H1 (cell line): Measurements from ENCODE around the gene CIITA. TPM values are rescaled to one million over a fixed set of nuclear protein-coding genes. Genes with fewer than 3 reads are reported as not detected.

Experiments used
- CTCF ChIA-PET: fragments of 300-600 bp; sonication (Branson Sonifier 250); formaldehyde crosslinking; loops from one replicate; lab custom pipeline; 2021; ENCODE audit not compliant: partially characterized antibody; lab: Charles Lee
- POLR2A ChIA-PET: fragments of 300-600 bp; sonication (Branson Sonifier 250); formaldehyde crosslinking; loops from one replicate; lab custom pipeline; 2021; ENCODE audit warnings: inconsistent platforms; ENCODE audit not compliant: partially characterized antibody; lab: Charles Lee
- DNase-seq, 2 experiments: peaks; one replicate each; pipeline versions ENCODE4 v3.0.0 to v3.0.0-alpha.2; 2010 to 2022; ENCODE audit warnings: low spot score in 2 of 2, low read depth in 1 of 2, mixed read lengths in 1 of 2
- FAIRE-seq: peaks from 2 replicates; lab custom pipeline; 2011; peaks lifted over from hg19 to GRCh38; lab: Jason Lieb, UNC
- H2AFZ ChIP-seq: 2 replicates; pipeline ENCODE4 v1.8.1; 2012; ENCODE audit warnings: low read length, inconsistent platforms
- H2AK5ac ChIP-seq: 2 replicates; pipeline ENCODE4 v1.6.1; 2013; ENCODE audit warnings: low read depth, low read length
- H2BK120ac ChIP-seq: replicated peaks from 2 replicates; pipeline ENCODE3; 2013; ENCODE audit warnings: low read depth, low read length, inconsistent platforms
- H2BK12ac ChIP-seq: 2 replicates; pipeline ENCODE4 v1.6.1; 2013; ENCODE audit warnings: low read depth, low read length
- H2BK15ac ChIP-seq: 2 replicates; pipeline ENCODE4 v1.6.1; 2013; ENCODE audit warnings: low read length
- H2BK20ac ChIP-seq: 2 replicates; pipeline ENCODE4 v1.6.1; 2013; ENCODE audit warnings: low read length
- H2BK5ac ChIP-seq: 2 replicates; pipeline ENCODE4 v1.6.1; 2013; ENCODE audit warnings: low read depth, low read length
- H3K14ac ChIP-seq: 2 replicates; pipeline ENCODE4 v1.6.1; 2013; ENCODE audit warnings: inconsistent platforms; ENCODE audit not compliant: insufficient read length
- H3K18ac ChIP-seq: 2 replicates; pipeline ENCODE4 v1.6.1; 2013; ENCODE audit warnings: low read length; ENCODE audit errors: extremely low read depth
- H3K23ac ChIP-seq: 2 replicates; pipeline ENCODE4 v1.6.1; 2013; ENCODE audit warnings: inconsistent platforms; ENCODE audit not compliant: insufficient read length
- H3K23me2 ChIP-seq: 2 replicates; pipeline ENCODE4 v1.6.1; 2013; ENCODE audit warnings: low read depth, low read length
- H3K27ac ChIP-seq: 2 replicates; pipeline ENCODE4 v1.6.1; 2011; ENCODE audit warnings: low read depth, low read length, inconsistent platforms
- H3K27me3 ChIP-seq, 4 experiments: replicated peaks in 1 of 4; 1 replicate in 1 of 4; 2 replicates in 3 of 4; pipeline versions ENCODE4 v1.6.1 to v1.8.1; 2011 to 2013; ENCODE audit warnings: low read length in 3 of 4, mild to moderate bottlenecking in 3 of 4, inconsistent platforms in 2 of 4, mixed read lengths in 2 of 4, moderate library complexity in 1 of 4; ENCODE audit not compliant: control insufficient read depth in 3 of 4, insufficient read depth in 3 of 4; ENCODE audit errors: extremely low read depth in 1 of 4
- H3K36me3 ChIP-seq, 4 experiments: 2 replicates each; pipeline versions ENCODE4 v1.6.1 to v1.8.1; 2011 to 2013; ENCODE audit warnings: mild to moderate bottlenecking in 4 of 4, low read length in 3 of 4, moderate library complexity in 2 of 4, control low read depth in 1 of 4, inconsistent platforms in 1 of 4; ENCODE audit not compliant: insufficient read depth in 4 of 4, control insufficient read depth in 2 of 4
- H3K4ac ChIP-seq: replicated peaks from 2 replicates; pipeline ENCODE3; 2013; ENCODE audit warnings: low read length, low read depth, mixed read lengths, inconsistent platforms; ENCODE audit not compliant: insufficient read length
- H3K4me1 ChIP-seq, 4 experiments: replicated peaks in 1 of 4; 1 replicate in 1 of 4; 2 replicates in 3 of 4; pipeline versions ENCODE4 v1.6.1 to v1.8.1; 2011 to 2013; ENCODE audit warnings: low read length in 3 of 4, inconsistent platforms in 2 of 4, mixed read lengths in 1 of 4; ENCODE audit not compliant: insufficient read depth in 4 of 4, control insufficient read depth in 3 of 4
- H3K4me2 ChIP-seq, 2 experiments: 2 replicates each; pipeline versions ENCODE4 v1.6.1 to v1.8.1; 2011 to 2013; ENCODE audit warnings: low read depth in 2 of 2, low read length in 2 of 2, control low read depth in 1 of 2, inconsistent platforms in 1 of 2, mild to moderate bottlenecking in 1 of 2; ENCODE audit not compliant: insufficient read depth in 1 of 2
- H3K4me3 ChIP-seq, 4 experiments: fragments of 200-600, 300-600 bp in 1 of 4; sonication (generic), shearing (Covaris generic), sonication (Bioruptor Twin) in 1 of 4; 2 replicates each; pipeline versions ENCODE4 v1.5.1 to v1.8.1; 2011 to 2016; ENCODE audit warnings: low read length in 4 of 4, low read depth in 3 of 4, control low read depth in 2 of 4, inconsistent platforms in 2 of 4, mild to moderate bottlenecking in 2 of 4, mixed read lengths in 1 of 4, moderate library complexity in 1 of 4; ENCODE audit not compliant: insufficient read depth in 2 of 4; ENCODE audit errors: extremely low read depth in 1 of 4
- H3K56ac ChIP-seq: replicated peaks from 2 replicates; pipeline ENCODE3; 2013; ENCODE audit warnings: low read depth, mild to moderate bottlenecking, mixed read lengths, low read length, inconsistent platforms; ENCODE audit not compliant: insufficient read length
- H3K79me1 ChIP-seq: 2 replicates; pipeline ENCODE4 v1.6.1; 2013; ENCODE audit warnings: low read depth, low read length, control low read depth
- H3K79me2 ChIP-seq, 2 experiments: 2 replicates each; pipeline versions ENCODE4 v1.6.1 to v1.8.1; 2012 to 2013; ENCODE audit warnings: low read length in 2 of 2, mild to moderate bottlenecking in 2 of 2, inconsistent platforms in 1 of 2; ENCODE audit not compliant: insufficient read depth in 2 of 2, control insufficient read depth in 1 of 2
- H3K9ac ChIP-seq, 4 experiments: replicated peaks in 1 of 4; 1 replicate in 1 of 4; 2 replicates in 3 of 4; pipeline versions ENCODE4 v1.6.1 to v1.8.1; 2011 to 2013; ENCODE audit warnings: low read depth in 3 of 4, low read length in 3 of 4, control low read depth in 2 of 4, mild to moderate bottlenecking in 2 of 4, moderate library complexity in 2 of 4, inconsistent platforms in 1 of 4; ENCODE audit errors: extremely low read depth in 1 of 4
- H3K9me3 ChIP-seq, 2 experiments: 2 replicates each; pipeline versions ENCODE4 v1.6.1 to v1.8.1; 2012 to 2013; ENCODE audit warnings: mild to moderate bottlenecking in 2 of 2, moderate library complexity in 2 of 2, control low read depth in 1 of 2, inconsistent platforms in 1 of 2, low read depth in 1 of 2, low read length in 1 of 2, mixed read lengths in 1 of 2; ENCODE audit not compliant: insufficient read depth in 2 of 2
- H4K20me1 ChIP-seq, 2 experiments: replicated peaks in 1 of 2; 2 replicates each; pipeline versions ENCODE3 to v1.8.1; 2011 to 2013; ENCODE audit warnings: inconsistent platforms in 2 of 2, low read length in 2 of 2, mild to moderate bottlenecking in 1 of 2; ENCODE audit not compliant: insufficient read depth in 2 of 2, control insufficient read depth in 1 of 2
- H4K5ac ChIP-seq: 2 replicates; pipeline ENCODE4 v1.6.1; 2013; ENCODE audit warnings: low read length, low read depth, mixed read lengths, inconsistent platforms; ENCODE audit not compliant: insufficient read length
- H4K8ac ChIP-seq: 2 replicates; pipeline ENCODE4 v1.8.0; 2013; ENCODE audit warnings: mild to moderate bottlenecking, moderate library complexity, low read length, inconsistent platforms; ENCODE audit not compliant: insufficient read depth; ENCODE audit errors: extremely low read depth
- H4K91ac ChIP-seq: replicated peaks from 2 replicates; pipeline ENCODE3; 2013; ENCODE audit warnings: low read length, mixed read lengths, inconsistent platforms; ENCODE audit not compliant: insufficient read length
- BRCA1 ChIP-seq: IDR thresholded peaks from 2 replicates; pipeline ENCODE4 v1.6.1; 2012; ENCODE audit warnings: low read depth, low read length, improper control_type of control experiment
- CBX5 ChIP-seq: fragments of 300-800, 300-1000 bp; sonication (generic); IDR thresholded peaks from 2 replicates; pipeline ENCODE4 v1.7.1; 2016; ENCODE audit warnings: antibody characterized with exemption, low read length, low read depth
- CHD2 ChIP-seq: IDR thresholded peaks from 2 replicates; pipeline ENCODE4 v1.6.1; 2012; ENCODE audit warnings: low read length, improper control_type of control experiment
- EGR1 ChIP-seq: IDR thresholded peaks from 2 replicates; pipeline ENCODE4 v1.6.1; 2011; ENCODE audit warnings: low read depth, low read length, borderline replicate concordance
- HDAC6 ChIP-seq: IDR thresholded peaks from one replicate; pipeline ENCODE4 v1.7.1; 2012; ENCODE audit warnings: low read depth, mild to moderate bottlenecking, inconsistent platforms, low read length, moderate library complexity
- JUN ChIP-seq: IDR thresholded peaks from 2 replicates; pipeline ENCODE4 v1.6.1; 2011; ENCODE audit warnings: low read depth, mild to moderate bottlenecking, improper control_type of control experiment, low read length
- JUND ChIP-seq: IDR thresholded peaks from 2 replicates; pipeline ENCODE4 v1.6.1; 2011; ENCODE audit warnings: mild to moderate bottlenecking, improper control_type of control experiment, low read length
- KDM1A ChIP-seq: fragments of 200-600, 300-600 bp; sonication (generic); IDR thresholded peaks from 2 replicates; pipeline ENCODE4 v1.7.1; 2016; ENCODE audit warnings: mild to moderate bottlenecking, low read length, borderline replicate concordance
- NRF1 ChIP-seq: IDR thresholded peaks from 2 replicates; pipeline ENCODE4 v1.6.1; 2011; ENCODE audit warnings: mild to moderate bottlenecking, low read depth, low read length, improper control_type of control experiment
- POLR2A ChIP-seq, 2 experiments: IDR thresholded peaks; 1 replicate in 1 of 2; 2 replicates in 1 of 2; pipeline ENCODE4 v1.6.1; 2011; ENCODE audit warnings: low read depth in 2 of 2, low read length in 2 of 2, mild to moderate bottlenecking in 2 of 2; ENCODE audit errors: control extremely low read depth in 1 of 2
- RNF2 ChIP-seq: fragments of 200-900, 300-1000 bp; sonication (generic); IDR thresholded peaks from 2 replicates; pipeline ENCODE4 v1.7.1; 2016; ENCODE audit warnings: borderline replicate concordance, low read depth, mild to moderate bottlenecking, antibody characterized with exemption, low read length; ENCODE audit not compliant: poor library complexity, severe bottlenecking; ENCODE audit errors: missing control alignments
- RXRA ChIP-seq: IDR thresholded peaks from 2 replicates; pipeline ENCODE4 v1.6.1; 2011; ENCODE audit warnings: low read depth, mild to moderate bottlenecking, low read length, moderate library complexity; ENCODE audit not compliant: insufficient read depth
- TAF1 ChIP-seq: IDR thresholded peaks from 2 replicates; pipeline ENCODE4 v1.6.1; 2011; ENCODE audit warnings: mild to moderate bottlenecking, low read depth, low read length
- ZNF274 ChIP-seq: IDR thresholded peaks from 2 replicates; pipeline ENCODE4 v1.7.0; 2012; ENCODE audit warnings: low read length, borderline replicate concordance; ENCODE audit errors: extremely low read depth
- WGBS, 2 experiments: shearing (Covaris generic) in 1 of 2; methylation state at CpG; one replicate each; pipeline versions ENCODE4 v1.1.6 to v1.1.7; 2013 to 2015; ENCODE audit warnings: low lambda C conversion rate in 2 of 2, mixed read lengths in 2 of 2, inconsistent platforms in 1 of 2, low coverage in 1 of 2, missing lambda C conversion rate in 1 of 2; ENCODE audit not compliant: insufficient replicate concordance in 2 of 2, insufficient coverage in 1 of 2, insufficient read length in 1 of 2; ENCODE audit errors: extremely low coverage in 1 of 2, missing lambda C conversion rate in 1 of 2; 5-methylcytosine and 5-hydroxymethylcytosine counted together
- polyA plus RNA-seq, 7 experiments: library from polyadenylated mRNA; depleted of rRNA in 3 of 7; stranded (reverse) in 5 of 7; unstranded in 2 of 7; fragments of >200 nt in 5 of 7; fragments of 200-250 nt in 2 of 7; gene quantifications; 1 replicate in 5 of 7; 2 replicates in 1 of 7; 4 replicates in 1 of 7; pipeline versions ENCODE4 v1.2.1 to v1.2.3, GENCODE V29; 2011 to 2013; ENCODE audit warnings: missing spikeins in 2 of 7, mixed read lengths in 2 of 7
- total RNA-seq: library from RNA; stranded (reverse); fragmentation: NEBNext Ultra II Directional; extraction: Animal tissue kit (Norgen Biotek cat#: 25700); gene quantifications from 2 replicates; pipeline ENCODE4 v1.2.1, GENCODE V29; 2021
- TF ChIP-seq, protein P1 (sequence below): IDR thresholded peaks from 2 replicates; pipeline ENCODE4 v1.6.1; 2011; ENCODE audit warnings: low read length, improper control_type of control experiment

CIITA gene
- total and polyA plus RNA-seq, 2 of the 8 experiments (the other 6 are each of a cell fraction or from before 2014, with no cell fraction given) = 0.07 to 0.17 TPM

GRCh38 chr16:10858203-10858602, 18.8 kb upstream of the CIITA start:
- Histone ChIP-seq H3K18ac (no peak overlapping the region), H3K4me1 (no peaks in the 10 kb centered on the region), H2BK12ac (no peak overlapping the region), H3K4me2 (no peak overlapping the region), H2AK5ac (no peak overlapping the region), H2BK5ac (no peak overlapping the region), H3K79me2 (no peaks in the 10 kb centered on the region), H4K20me1 (peaks cover 0 to 4% of the 10 kb centered on the region in 2 experiments), H3K36me3 (no peaks in the 10 kb centered on the region), H3K9ac (no peak overlapping the region), H3K79me1 (no peaks in the 10 kb centered on the region), H3K23ac (no peak overlapping the region), H2AFZ (no peak overlapping the region), H3K27ac (no peak overlapping the region), H4K5ac (no peak overlapping the region), H3K23me2 (peaks cover 7% of the 10 kb centered on the region; the same call in 1 of the 2 replicates), H3K4ac (no peak overlapping the region), H2BK120ac (no peak overlapping the region), H2BK15ac (no peak overlapping the region), H3K4me3 (no peak overlapping the region), H3K56ac (no peak overlapping the region), H2BK20ac (no peak overlapping the region), H4K8ac (no peak overlapping the region), H3K9me3 (no peaks in the 10 kb centered on the region), H3K27me3 (no peaks in the 10 kb centered on the region; a peak in 1 of 7 replicates), H4K91ac (no peak overlapping the region), H3K14ac (no peak overlapping the region)
- ChIA-PET POLR2A (no interaction called here), CTCF (no interaction called here)
- WGBS, 2 experiments = 81% methylated on average over 1 of the region's 1 CpG; no CpG with 5 or more reads in 1 of the 2 experiments
- FAIRE-seq (no peak), DNase-seq (no peak)
- TF ChIP-seq POLR2A (IDR thresholded peaks at IDR 0.05; ENCODE audit: control extremely low read depth in 1 of 2, low read depth in 2 of 2, low read length in 2 of 2) = no peak
- TF ChIP-seq KDM1A = no peak
- no peak for TF ChIP-seq HDAC6
- TF ChIP-seq RXRA = no peak
- no peak for TF ChIP-seq EGR1
- no peak for TF ChIP-seq JUND
- no peak for TF ChIP-seq RNF2
- TF ChIP-seq NRF1 = no peak
- no peak for TF ChIP-seq JUN
- no peak for TF ChIP-seq CHD2
- TF ChIP-seq, protein P1, sequence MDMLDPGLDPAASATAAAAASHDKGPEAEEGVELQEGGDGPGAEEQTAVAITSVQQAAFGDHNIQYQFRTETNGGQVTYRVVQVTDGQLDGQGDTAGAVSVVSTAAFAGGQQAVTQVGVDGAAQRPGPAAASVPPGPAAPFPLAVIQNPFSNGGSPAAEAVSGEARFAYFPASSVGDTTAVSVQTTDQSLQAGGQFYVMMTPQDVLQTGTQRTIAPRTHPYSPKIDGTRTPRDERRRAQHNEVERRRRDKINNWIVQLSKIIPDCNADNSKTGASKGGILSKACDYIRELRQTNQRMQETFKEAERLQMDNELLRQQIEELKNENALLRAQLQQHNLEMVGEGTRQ = no peak
- TF ChIP-seq ZNF274 = no peak
- TF ChIP-seq TAF1 = no peak
- no peak for TF ChIP-seq BRCA1
- no peak for TF ChIP-seq CBX5
